Kidney epithelial cell (primary cell): ENCODE results near the gene SLC13A2. TPM values are rescaled to one million over a fixed set of nuclear protein-coding genes. Genes with fewer than 3 reads are reported as not detected.

Experiments
- DNase-seq: peaks from one replicate; pipeline ENCODE4 v3.0.0-alpha.2; 2010; ENCODE audit warnings: low read depth
- H3K27me3 ChIP-seq: 2 replicates; pipeline ENCODE4 v1.6.0; 2011; ENCODE audit warnings: low read length; ENCODE audit not compliant: control insufficient read depth, insufficient read depth
- H3K36me3 ChIP-seq: 2 replicates; pipeline ENCODE4 v1.5.1; 2011; ENCODE audit warnings: low read length; ENCODE audit not compliant: control insufficient read depth, insufficient read depth
- H3K4me3 ChIP-seq: 2 replicates; pipeline ENCODE4 v1.5.1; 2011; ENCODE audit warnings: low read depth, mild to moderate bottlenecking, control low read depth, low read length
- CTCF ChIP-seq: IDR thresholded peaks from 2 replicates; pipeline ENCODE4 v1.5.1; 2011; ENCODE audit warnings: mild to moderate bottlenecking, moderate library complexity, low read length, control low read depth, inconsistent platforms; ENCODE audit not compliant: insufficient read depth, poor library complexity, severe bottlenecking
- total RNA-seq: library from RNA; depleted of rRNA; stranded (reverse); fragments of >200 nt; gene quantifications from 2 replicates; pipeline ENCODE4 v1.2.3, GENCODE V29; 2015

SLC13A2 gene
- total RNA-seq, 1 donor from 2014 or later: not detected

GRCh38 chr17:28545787-28546415 is 72.5 kb downstream of the SLC13A2 start:
- TF ChIP-seq CTCF: no peak
- Histone ChIP-seq H3K36me3 (no peaks in the 10 kb centered on the region), H3K4me3 (no peak overlapping the region), H3K27me3 (no peaks in the 10 kb centered on the region)
- DNase-seq: no peak

GRCh38 chr17:28547096-28547622 is 73.7 kb downstream of the SLC13A2 start:
- Histone ChIP-seq H3K27me3 (no peaks in the 10 kb centered on the region), H3K4me3 (no peak overlapping the region), H3K36me3 (no peaks in the 10 kb centered on the region)
- no peak for DNase-seq
- TF ChIP-seq CTCF: no peak

Other genes starting within 250 kb of the SLC13A2 start
- 25.1 and 25.6 TPM in 2 replicates for gene TMEM97, start 154.4 kb upstream of the SLC13A2 start, total RNA-seq
- 39.7 and 40.0 TPM in 2 replicates for gene IFT20, start 138.2 kb upstream of the SLC13A2 start, total RNA-seq
- 85.9 and 99.7 TPM in 2 replicates for gene TNFAIP1, start 137.9 kb upstream of the SLC13A2 start, total RNA-seq
- gene POLDIP2, start 116.1 kb upstream of the SLC13A2 start, total RNA-seq: 103 and 118 TPM in 2 replicates
- not detected in 2 replicates for gene SEBOX, start 108.4 kb upstream of the SLC13A2 start, total RNA-seq
- gene VTN, start 103.3 kb upstream of the SLC13A2 start, total RNA-seq: 0.27 TPM in 1 of 2 replicates, not detected in the other
- 10.1 and 12.0 TPM in 2 replicates for gene SARM1, start 102.0 kb upstream of the SLC13A2 start, total RNA-seq
- 5.2 and 6.2 TPM in 2 replicates for gene SLC46A1, start 67.4 kb upstream of the SLC13A2 start, total RNA-seq
- not detected in 2 replicates for gene FOXN1, start 32.7 kb downstream of the SLC13A2 start, total RNA-seq
- gene UNC119, start 79.0 kb downstream of the SLC13A2 start, total RNA-seq: 40.6 and 49.4 TPM in 2 replicates
- 52.9 and 65.2 TPM in 2 replicates for gene PIGS, start 97.9 kb downstream of the SLC13A2 start, total RNA-seq
- 20.8 and 30.3 TPM in 2 replicates for gene ALDOC, start 103.3 kb downstream of the SLC13A2 start, total RNA-seq
- gene SPAG5, start 125.4 kb downstream of the SLC13A2 start, total RNA-seq: 8.4 and 9.7 TPM in 2 replicates
- gene RSKR, start 140.5 kb downstream of the SLC13A2 start, total RNA-seq: 2.3 and 12.2 TPM in 2 replicates
- 116 and 124 TPM in 2 replicates for gene BLTP2, start 171.5 kb downstream of the SLC13A2 start, total RNA-seq
- 41.2 and 65.1 TPM in 2 replicates for gene SDF2, start 188.3 kb downstream of the SLC13A2 start, total RNA-seq
- gene SUPT6H, start 188.6 kb downstream of the SLC13A2 start, total RNA-seq: 36.7 and 52.9 TPM in 2 replicates
- 0.58 and 3.7 TPM in 2 replicates for gene PROCA1, start 238.2 kb downstream of the SLC13A2 start, total RNA-seq
- 283 and 314 TPM in 2 replicates for gene RAB34, start 244.2 kb downstream of the SLC13A2 start, total RNA-seq
- gene RPL23A, start 246.3 kb downstream of the SLC13A2 start, total RNA-seq: 604 and 716 TPM in 2 replicates